RPMI8226 (cell line): ENCODE results near the gene SLC17A6.

Experiments
- DNase-seq: peaks from one replicate; pipeline ENCODE4 v3.0.0-alpha.2; 2015

The SLC17A6 gene

DNA sequence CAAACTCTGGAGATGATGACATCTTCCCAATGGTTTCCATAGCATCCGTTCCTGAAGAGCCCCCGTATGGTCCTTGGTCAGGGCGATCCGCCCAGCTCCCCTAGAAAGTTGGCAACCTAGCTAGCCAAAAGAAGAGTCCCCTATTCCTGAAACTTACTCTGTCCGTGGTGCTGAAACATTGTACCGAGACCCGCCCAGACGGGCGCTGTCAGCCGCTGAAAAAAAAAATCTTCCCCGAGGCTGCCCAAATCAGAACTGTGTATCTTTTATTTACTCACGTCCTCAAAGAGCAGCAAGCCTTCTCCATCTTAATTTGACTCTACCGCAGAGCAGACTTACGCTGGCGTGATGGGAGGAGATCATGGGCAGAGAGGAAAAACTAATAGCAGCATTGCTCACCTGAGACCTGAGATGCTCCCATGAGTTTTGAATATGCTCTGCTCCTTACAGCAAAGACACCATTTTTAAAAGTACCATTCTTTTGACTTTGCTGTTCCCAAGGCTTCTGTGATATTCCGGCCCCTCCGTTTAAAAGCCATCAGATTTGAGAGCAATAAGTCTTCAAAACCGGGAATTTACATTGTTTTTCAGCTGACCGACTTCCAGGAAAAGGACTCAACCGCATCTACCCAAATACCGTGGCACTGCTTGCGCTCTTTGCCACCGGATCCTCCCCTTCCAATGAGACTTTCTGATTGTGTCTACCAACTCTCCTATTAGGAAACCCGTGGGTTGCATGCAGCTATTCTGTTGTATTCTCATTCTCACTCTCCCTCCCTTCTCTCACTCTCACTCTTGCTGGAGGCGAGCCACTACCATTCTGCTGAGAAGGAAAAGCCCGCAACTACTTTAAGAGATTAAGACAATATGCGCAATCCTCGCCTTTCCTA is at the start of gene SLC17A6:
TSS of gene SLC17A6 (plus strand) at position 786 of the 890 bp plus-strand sequence. CDS start 153 bp downstream, outside the sequence.
- DNase-seq, result peak; percentile 53

DNA sequence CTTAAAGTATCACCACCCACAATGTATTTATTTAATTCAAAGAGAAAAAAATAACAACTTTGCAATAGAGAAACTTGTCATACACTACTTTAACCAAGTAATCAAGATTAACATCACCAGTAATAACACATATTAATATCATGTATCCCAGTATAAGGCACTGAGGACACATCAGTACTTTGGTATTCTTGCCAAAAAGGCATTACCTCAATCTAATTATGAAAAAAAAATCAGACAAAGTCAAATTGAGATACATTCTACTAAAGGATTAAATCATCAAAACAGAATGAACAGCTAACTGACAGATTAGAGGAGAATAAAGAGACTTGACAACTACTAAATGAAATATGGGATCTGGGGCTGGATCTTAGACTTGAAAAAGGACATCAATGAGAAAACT is 35.8 kb upstream of the SLC17A6 start:
- no peak for DNase-seq

DNA sequence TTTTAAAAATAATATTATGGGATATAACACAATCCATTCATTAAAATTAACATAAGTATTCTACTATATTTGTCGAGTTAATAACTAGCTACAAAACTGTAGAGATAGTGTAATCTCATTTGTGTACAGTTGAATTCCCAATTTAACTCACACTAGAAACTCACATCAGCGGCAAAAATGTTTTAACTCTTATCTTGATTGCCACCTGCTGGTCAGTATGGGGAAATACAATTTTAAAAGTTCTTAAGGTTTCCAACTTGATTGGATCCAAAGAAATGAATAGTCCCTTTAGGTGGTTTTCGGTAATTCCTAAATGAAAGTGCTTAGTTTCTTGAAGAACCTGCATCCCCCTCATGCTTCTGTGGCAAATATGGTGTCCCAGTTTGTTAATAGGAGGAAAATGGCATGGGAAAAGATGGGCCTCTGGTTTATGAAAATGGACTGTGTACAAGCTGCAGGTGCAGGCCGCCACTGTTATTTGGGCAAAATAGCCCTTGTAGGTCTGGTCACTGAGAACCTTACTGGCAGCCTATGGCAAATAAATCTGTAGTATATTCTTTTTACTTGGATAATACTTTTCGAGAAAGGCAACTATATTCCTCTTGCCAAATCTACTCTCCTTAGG is 33.7 kb upstream of the SLC17A6 start:
- DNase-seq, result peak; percentile 18

DNA sequence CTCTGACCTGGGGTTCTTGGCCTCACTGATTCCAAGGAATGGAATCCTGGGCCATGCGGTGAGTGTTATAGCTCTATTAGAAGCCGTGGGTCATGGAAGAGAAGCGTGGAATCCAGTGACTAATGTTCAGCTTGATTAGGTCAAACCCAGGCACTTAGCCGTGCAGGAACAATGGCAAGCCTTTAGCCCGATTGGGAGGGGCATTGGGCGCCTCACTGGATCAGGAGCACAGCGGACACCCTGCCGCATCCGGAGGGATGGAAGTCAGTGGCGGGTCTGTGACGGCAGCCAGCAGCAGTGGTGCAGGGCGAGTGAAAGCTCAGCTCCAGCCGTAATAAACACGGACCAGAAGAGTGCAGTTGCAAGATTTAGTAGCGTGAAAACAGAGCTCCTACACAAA is 20.5 kb upstream of the SLC17A6 start:
- no peak for DNase-seq

DNA sequence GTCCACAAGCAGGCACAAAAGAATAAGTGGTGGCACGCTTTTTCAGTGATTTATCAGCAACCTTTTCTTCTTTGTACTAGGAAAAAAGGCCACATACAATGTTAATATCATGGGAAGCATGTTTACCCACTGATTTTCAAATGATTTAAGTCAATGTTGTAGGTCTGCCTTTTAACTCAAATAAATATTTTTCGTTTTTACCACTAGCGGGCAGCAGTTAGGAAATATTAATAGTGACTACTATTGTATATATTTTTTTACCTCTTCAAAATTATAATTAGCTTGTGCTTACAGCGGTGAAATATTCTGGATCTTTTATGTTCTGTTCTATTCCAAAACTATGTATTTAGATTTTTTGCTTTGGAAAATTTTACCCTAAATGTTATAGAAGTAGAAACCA is 6.4 kb upstream of the SLC17A6 start:
- no peak for DNase-seq

DNA sequence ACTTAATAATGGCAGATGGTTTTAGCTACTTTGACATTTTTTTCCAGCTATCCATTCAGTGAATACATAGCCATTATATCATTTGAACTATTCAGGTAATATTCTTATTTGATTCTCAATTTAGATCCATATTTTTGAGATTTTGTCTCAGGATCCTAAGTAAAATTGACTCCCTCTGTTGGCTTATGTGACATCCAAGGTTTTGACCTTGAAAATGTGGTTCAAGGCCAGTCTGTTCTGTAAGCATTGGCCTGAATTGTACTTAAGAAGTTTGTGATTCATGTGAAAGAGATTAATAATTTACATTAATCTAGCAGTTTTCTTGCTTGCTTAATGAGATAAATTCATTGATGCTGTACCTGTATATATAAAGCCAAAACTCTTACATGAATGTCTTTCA is 1.6 kb upstream of the SLC17A6 start:
- DNase-seq, result no peak

DNA sequence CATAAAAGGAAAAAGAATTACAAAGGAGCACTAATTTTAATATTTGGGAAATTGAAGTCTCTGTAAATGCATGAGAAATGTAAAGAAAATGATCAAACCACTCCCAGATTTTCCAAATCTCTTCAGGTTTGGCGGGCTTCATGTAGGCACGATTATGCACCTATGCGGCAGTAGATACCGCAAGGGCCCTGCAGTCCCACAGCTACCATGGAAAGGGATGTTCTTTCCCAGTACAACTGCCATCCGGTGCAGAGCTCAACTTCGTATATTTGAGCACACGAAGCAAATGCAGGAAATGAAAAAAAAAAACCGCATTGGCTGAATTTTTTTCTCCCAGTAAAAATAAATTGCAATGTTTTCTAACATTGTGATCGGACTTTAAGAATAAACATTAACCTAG is 1.4 kb downstream of the SLC17A6 start:
- DNase-seq, result no peak

DNA sequence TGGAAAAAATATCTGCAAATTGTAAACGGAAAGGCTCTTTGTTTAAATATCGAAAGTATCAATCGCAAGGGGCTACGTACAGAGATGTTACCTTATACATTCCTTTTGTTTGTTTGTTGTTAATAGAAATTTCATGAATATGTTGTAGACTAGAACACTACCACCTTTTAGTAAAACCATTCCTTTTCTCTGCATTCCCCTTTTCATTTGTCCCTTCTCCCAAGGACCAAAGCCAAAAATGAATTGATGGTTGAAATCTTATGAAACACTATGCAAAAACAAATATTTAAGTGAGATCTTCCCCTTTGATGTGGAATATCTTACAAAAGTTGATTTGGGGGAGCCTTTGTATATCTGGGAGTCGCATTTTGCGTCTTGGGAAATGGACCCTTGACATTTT is 2.1 kb downstream of the SLC17A6 start:
- no peak for DNase-seq

DNA sequence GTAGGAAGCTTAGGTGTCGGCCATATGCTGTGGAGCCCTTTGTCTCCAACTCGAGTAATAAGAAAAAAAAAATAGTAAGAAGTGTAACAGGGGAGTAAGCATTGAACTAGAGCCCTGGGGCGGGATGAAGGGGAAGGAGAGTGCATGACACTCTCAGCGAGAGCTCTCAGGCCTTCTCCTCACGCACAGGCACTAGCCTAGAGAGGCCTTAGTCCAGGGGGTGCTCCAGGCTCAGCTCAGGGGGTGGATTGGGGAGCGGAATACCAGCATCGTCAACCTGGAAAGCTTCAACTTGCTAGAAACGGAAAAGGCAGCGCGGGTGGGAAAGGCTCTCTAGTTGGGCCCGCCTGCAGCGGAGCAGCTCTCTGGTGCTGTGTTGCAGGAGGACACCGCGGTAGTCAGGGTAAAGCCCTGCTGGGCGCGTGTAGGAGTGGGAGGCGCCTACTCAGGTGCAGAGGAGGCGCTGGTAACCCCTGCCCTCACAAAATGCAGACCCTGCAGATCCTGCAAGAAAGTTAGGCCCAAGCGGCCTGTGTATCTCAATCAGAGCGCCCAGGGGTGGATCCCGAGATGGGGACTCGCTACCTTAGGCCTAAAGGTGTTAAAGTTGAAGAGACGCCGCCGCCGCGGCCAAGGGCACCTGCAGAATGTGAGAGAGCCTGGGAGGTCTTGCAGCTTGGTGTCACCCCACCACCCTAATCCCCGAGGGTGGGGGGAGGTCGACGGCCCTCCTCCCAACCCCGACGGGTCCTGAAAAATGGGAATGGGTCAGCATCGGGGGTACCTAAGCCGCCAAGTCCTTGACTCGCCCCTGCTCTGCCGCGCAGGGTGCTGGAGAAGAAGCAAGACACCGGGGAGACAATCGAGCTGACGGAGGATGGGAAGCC is 2.8 kb downstream of the SLC17A6 start:
- DNase-seq, result no peak

DNA sequence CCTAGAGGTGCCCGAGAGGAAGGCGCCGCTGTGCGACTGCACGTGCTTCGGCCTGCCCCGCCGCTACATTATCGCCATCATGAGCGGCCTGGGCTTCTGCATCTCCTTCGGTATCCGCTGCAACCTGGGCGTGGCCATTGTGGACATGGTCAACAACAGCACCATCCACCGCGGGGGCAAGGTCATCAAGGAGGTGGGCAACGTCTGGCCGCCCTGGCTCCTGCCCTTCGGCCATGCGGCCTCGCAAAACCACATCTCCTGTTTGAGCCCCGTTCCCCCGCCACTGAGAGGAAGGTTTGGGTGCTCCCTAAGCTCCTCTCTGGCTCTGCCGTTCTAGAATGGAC is 3.4 kb downstream of the SLC17A6 start:
- no peak for DNase-seq

DNA sequence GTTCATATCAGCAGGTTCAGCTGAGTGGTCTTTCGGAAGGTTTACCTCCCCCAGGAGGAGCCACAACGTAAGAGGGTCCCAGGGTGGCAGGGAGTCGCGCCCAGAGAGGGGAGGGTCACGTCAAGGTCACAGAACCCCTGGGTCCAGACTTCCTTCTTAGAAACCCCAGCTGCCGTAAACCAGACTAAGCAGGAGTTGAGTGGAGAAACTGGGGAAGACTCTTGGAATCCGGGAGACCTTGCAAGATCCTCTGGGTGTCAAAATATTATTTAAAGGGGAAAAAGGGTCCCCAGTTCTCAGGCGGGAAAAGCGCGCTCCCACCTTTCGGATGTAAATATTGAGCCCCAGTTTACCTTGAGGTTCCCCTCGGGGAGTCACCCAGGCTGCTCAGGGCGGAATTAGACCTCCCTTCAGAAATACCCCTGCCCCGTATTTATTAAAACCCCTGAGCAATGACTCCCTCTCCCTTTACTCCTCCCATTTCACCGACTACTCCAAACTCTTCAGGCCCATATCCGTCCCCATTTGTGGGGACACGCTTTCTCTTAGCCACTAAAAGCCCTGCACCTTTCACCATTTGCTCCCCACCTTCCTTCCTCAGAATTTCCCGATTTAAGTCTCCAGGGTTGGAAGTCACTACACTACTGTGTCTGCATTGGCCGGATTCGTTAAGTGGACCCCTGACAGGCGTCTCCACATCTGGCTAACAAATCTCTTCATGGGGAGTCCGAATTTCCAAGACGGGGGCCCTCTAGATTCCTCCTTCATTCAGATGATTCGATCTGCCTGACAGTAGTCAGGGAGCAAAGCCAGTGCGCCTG is 4.2 kb downstream of the SLC17A6 start:
- no peak for DNase-seq

DNA sequence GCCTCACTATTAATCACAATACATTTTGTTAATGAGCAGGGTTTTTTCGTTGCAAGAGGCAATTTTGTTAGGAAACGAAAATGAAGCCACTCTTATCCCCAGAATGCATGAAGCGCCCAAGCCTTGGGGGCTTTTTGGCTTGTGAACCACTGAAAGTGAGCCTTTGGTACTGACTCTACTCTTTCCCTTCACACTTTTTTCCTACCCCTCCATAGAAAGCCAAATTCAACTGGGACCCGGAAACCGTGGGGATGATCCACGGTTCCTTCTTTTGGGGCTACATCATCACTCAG is 4.8 kb downstream of the SLC17A6 start:
- no peak for DNase-seq

DNA sequence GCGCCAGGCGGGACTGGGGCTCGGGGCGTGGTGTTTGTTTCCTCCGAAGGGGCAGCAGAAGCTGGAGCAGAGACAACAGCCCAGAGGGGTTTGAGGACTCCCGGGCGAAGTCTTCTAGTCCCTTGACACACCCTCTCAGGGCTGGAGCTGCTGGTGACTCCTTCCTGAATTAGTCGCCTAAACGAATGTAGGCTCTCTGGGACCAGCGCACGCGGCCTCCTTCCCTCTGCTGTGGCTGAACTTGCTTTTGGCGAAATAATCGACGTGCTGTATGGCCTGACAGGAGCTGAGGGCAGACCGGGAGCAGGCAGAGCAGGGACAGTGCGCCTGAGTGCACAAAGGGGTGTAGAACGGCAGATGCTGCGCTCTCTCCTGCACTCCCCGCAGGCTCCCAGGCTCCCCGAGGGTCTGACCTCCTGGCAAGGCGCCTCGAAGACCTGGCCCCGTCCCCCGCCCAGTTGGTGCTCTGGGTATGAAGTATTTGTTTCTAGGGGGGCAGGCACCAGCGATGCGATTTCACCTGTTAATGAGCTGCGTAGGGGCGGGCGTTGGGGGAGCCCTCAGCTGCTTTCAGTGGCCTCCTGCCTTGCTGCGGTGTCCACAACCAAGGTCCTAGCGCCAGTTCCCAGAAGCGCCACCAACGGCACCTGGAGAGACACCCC is 5.3 kb downstream of the SLC17A6 start:
- no peak for DNase-seq

DNA sequence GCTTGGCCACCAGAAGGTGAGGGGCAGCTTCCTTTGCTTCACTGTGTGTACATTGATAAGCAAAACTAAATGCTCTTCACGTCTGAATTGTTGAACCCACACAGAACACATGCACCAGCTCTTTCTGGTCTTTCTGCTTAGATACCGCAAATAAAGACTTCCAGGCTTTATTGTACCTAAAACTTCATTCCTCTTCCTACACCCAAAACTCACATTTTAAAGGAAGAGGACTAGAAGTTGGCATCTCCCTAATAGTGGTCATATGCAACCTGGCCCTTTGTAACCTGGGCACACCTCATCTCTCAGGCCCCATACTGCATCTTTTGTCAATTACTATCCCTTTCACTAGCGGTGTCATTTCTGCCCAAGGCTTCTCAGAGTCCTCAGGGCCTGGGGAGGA is 5.9 kb downstream of the SLC17A6 start:
- no peak for DNase-seq

DNA sequence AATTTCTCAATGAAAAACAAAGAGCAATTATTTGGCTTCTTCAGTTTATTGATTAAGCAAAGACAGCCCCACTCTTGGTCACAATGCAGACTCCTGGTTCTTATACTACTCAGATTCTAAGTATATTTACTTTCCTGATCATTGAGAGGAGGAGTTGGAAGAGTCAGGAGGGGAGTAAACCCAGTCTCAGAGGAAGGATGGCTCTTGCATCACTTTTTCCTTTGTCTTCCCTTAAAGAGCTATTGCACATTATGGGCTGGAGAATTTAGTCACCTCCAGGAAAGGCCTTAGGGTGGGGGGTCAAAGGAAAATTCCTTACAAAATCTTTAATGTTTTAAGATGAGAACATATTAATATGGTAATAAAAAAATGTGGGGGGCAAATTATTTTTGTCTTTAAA is 8.1 kb downstream of the SLC17A6 start:
- DNase-seq, result no peak

DNA sequence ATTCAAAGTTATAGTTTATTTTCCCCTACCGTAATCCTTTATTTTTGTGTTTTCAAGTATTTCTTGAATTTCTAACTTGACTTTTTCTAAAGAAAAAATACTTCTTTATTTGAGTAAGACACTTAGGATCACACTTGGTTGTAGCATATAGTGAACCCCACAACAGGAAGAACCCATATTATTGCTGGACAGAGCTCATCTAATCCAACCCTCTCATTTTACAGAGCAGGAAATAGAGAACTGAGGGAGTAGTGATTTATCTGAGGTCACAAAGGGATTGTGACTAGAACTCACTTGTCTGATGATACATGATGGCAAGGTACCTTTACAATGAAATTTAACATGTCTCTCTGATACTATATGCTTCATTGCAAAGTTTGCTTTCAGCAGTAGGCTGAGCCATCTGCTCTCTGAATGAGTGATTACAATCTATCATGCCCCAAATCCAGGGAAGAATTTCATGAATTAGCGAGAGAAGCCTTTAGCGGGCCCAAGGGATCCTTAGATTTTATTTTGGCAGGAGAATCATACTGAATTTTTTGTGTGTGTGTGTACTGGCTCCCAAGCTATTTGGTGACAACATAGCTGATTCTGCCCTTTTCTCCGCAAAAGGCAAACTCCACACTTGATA is 9.8 kb downstream of the SLC17A6 start:
- DNase-seq, result no peak

DNA sequence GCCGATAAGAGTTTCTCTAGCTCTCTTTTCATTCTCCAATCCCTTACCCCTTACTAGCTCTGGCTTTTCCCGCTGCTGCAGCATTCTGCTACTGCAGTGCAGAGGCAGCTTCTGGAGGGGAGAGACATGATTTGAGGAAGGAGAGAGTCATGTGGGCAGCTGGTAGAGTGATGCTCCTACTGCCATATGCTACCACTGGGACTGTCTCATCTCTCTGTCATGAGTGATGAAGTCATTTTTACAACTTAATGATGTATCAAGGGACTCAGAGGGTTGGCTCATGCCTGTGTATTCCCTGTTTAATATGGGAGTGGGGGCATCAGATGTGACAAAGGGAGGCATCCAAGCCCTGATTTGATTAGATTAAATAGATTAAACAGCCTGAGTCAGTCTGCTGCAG is 11.3 kb downstream of the SLC17A6 start:
- DNase-seq, result no peak

DNA sequence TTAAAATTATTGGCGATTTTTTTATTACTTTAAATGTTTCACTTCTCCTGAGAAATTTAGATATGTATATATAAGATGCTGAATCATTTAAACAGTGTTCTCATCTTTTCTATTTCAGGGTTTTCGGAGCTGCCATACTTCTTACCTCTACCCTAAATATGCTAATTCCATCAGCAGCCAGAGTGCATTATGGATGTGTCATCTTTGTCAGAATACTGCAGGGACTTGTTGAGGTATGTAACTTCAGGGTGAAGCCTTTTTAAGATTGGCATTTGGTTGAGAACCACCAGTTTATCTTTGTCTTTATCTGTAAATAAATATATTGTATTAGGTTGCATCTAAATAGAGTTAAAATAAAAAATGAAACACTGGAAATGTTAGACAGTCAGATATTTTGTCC is 21.1 kb downstream of the SLC17A6 start:
- no peak for DNase-seq

DNA sequence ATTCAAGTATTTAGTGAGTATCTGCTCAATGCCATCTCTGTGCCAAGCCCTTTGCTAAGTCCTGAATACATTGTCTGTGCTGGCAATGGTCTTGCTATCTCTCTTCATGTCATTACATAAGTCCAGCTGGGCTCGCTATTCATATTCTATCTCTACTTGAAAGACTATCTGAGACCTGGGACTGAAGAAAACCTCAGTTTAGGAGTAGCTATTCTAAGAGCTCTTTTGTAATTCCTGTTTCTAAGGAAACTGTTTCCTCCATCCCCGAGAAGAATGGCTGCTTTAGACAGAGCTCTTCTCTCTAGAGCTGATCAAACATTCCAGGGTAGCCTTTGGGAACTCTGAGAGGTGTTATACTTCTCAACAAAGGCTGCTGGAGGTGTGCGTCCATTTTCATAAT is 33.0 kb downstream of the SLC17A6 start:
- no peak for DNase-seq

DNA sequence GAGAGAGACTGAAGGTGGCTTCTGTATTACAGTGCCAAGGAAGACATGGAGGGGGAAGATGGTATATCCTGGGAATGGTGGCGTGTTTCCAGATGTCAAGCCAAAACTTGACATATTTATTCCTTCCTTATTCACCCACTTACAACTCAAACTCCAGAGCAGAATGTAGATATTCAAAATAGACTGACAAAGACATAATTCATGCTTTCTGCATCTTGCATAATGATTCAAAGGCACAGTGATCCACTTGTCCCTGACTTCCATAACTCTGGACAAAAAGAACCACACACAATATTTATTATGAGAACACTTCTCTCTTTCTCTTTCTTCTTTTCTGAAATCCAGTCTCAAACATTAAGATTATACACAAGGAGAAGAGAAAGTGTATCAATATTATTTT is 48.9 kb downstream of the SLC17A6 start:
- DNase-seq, result no peak

DNA sequence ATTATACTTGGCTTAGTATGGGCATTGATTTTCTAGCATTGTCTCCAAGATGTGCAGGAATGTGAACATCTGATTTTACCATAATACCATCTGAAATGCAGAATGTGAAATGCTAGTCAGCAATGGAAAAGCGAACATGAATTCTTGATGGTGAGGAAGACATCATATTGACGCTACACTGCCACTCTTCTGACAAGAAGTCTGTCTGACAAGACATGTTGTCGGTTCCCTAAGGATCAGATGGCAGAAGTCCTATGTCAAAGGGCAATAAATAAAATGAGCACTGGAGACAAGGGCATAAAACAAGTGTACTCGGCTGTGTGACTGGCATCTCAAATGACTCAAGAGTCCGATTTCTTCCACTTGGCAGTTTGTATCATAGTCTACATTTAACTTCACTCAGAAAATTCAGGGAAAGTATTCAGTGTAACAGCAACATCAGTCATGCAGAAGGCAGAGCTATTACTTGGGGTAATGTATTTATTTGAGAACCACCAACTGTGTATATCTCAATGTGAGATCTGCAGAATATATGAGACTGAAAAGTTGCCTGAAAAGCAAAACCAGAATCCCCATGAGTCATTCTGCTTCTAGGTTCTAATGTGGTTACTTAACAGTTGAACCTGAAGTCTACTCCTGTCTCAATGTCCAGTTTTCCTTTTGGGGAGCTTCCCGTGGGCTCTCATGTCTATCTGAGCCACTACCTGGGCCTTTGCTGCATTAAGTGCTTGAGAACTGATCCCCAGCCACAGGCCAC is 51.5 kb downstream of the SLC17A6 start:
- no peak for DNase-seq
